ENCODE measurements around the gene SBK2. TPM values are rescaled to one million over a fixed set of nuclear protein-coding genes. Genes with fewer than 3 reads are reported as not detected.

Gene SBK2
- total RNA-seq, 2 experiments from 2014 or later = not detected

- no peak for DNase-seq (ENCODE audit: low spot score)
- TF ChIP-seq CTCF (conservative IDR thresholded peaks at IDR 0.05; ENCODE audit: low read length) = no peak
- no peak for TF ChIP-seq EZH2phosphoT487 (IDR thresholded peaks at IDR 0.05; ENCODE audit: borderline replicate concordance, low read depth, low read length)
- Histone ChIP-seq H2AFZ (ENCODE audit: low read length) (no peak overlapping the region), H3K4me2 (ENCODE audit: low read length) (no peak overlapping the region), H3K4me1 (ENCODE audit: insufficient read depth, low read length, poor library complexity, severe bottlenecking) (peaks cover 10% of the 10 kb centered on the region), H3K4me3 (ENCODE audit: low read depth, low read length, poor library complexity, severe bottlenecking) (no peak overlapping the region), H3K27ac (ENCODE audit: low read depth, low read length, poor library complexity, severe bottlenecking) (no peak overlapping the region), H3K79me2 (ENCODE audit: insufficient read depth, low read depth, low read length) (no peaks in the 10 kb centered on the region), H3K9me2 (ENCODE audit: insufficient read depth, low read length) (no peaks in the 10 kb centered on the region), H3K9me3 (ENCODE audit: low read length) (no peaks in the 10 kb centered on the region), H3K36me3 (ENCODE audit: insufficient read depth, low read length) (no peaks in the 10 kb centered on the region), H4K20me1 (ENCODE audit: insufficient read depth, low read length) (no peaks in the 10 kb centered on the region)
- no TSS peak for BruUV-seq (replicated peaks)
- intact Hi-C loops (cut with micrococcal nuclease; ENCODE audit: unreplicated experiment) = no loop called here
- ChIA-PET CTCF (ENCODE audit: unreplicated experiment) (no interaction called here), POLR2A (no interaction called here)
Measured at GRCh38 chr19:55492362-55492944, 44.5 kb downstream of the SBK2 start.

GRCh38 chr19:55491546-55492360, 45.2 kb downstream of the SBK2 start:
- POLR2A ChIA-PET = no interaction called here
- Histone ChIP-seq H3K4me2 (ENCODE audit: low read length) (no peak overlapping the region), H3K27ac (ENCODE audit: low read depth, low read length, poor library complexity, severe bottlenecking) (no peak overlapping the region)

More at GRCh38 chr19:55491546-55492360, 45.2 kb downstream of the SBK2 start:
- no peaks in the 10 kb centered on the region for H3K9me3 ChIP-seq (ENCODE audit: low read length)
- peaks cover 17% of the 10 kb centered on the region for H3K4me1 ChIP-seq (ENCODE audit: insufficient read depth, low read length, poor library complexity, severe bottlenecking)
- CTCF ChIA-PET (ENCODE audit: unreplicated experiment) = no interaction called here
- H2AFZ ChIP-seq (ENCODE audit: low read length) = no peak overlapping the region
- no peaks in the 10 kb centered on the region for H3K79me2 ChIP-seq (ENCODE audit: insufficient read depth, low read depth, low read length)
- intact Hi-C loops (cut with micrococcal nuclease; ENCODE audit: unreplicated experiment) = no loop called here
- TF ChIP-seq CTCF (conservative IDR thresholded peaks at IDR 0.05; ENCODE audit: low read length) = no peak
- TF ChIP-seq EZH2phosphoT487 (IDR thresholded peaks at IDR 0.05; ENCODE audit: borderline replicate concordance, low read depth, low read length) = no peak
- DNase-seq (ENCODE audit: low spot score) = no peak
- no peaks in the 10 kb centered on the region for H3K36me3 ChIP-seq (ENCODE audit: insufficient read depth, low read length)
- no TSS peak for BruUV-seq (replicated peaks)
- no peak overlapping the region for H3K4me3 ChIP-seq (ENCODE audit: low read depth, low read length, poor library complexity, severe bottlenecking)
- H3K9me2 ChIP-seq (ENCODE audit: insufficient read depth, low read length) = no peaks in the 10 kb centered on the region
- H4K20me1 ChIP-seq (ENCODE audit: insufficient read depth, low read length) = no peaks in the 10 kb centered on the region

Data from OCI-LY7 (cell line).